ENCODE results near the gene IRF8. TPM values are rescaled to one million over a fixed set of nuclear protein-coding genes. Genes with fewer than 3 reads are reported as not detected.
"Not testable (repeated sequence)": the region's sequence is repeated elsewhere in the genome, so short reads cannot be mapped to it uniquely, and the experiment has no call there.

The IRF8 gene
- total RNA-seq, 1 experiment from 2014 or later, result 29.5 TPM

- Histone ChIP-seq H3K27me3 (replicated peaks; ENCODE audit: control insufficient read depth, insufficient read depth, low read length) (no peaks in the 10 kb centered on the region), H3K4me3 (ENCODE audit: low read depth, low read length) (no peak overlapping the region), H3K9me3 (no peaks in the 10 kb centered on the region), H3K4me1 (peaks cover 5% of the 10 kb centered on the region; the same call in 1 of the 2 replicates), H3K36me3 (ENCODE audit: control insufficient read depth, insufficient read depth, low read length) (no peaks in the 10 kb centered on the region)
- POLR2A ChIA-PET, result no interaction called here
- Mint-ChIP-seq H3K9me3 (ENCODE audit: unreplicated experiment) (peaks cover 13% of the 10 kb centered on the region), H3K27ac (ENCODE audit: unreplicated experiment) (no peak overlapping the region), H3K27me3 (ENCODE audit: insufficient read depth, unreplicated experiment) (no peaks in the 10 kb centered on the region), H3K4me3 (ENCODE audit: unreplicated experiment) (no peak overlapping the region), H3K4me1 (ENCODE audit: low read depth, unreplicated experiment) (no peaks in the 10 kb centered on the region), H3K36me3 (ENCODE audit: insufficient read depth, unreplicated experiment) (no peaks in the 10 kb centered on the region)
- CTCF ChIA-PET, result no interaction called here
- TF ChIP-seq CTCF (IDR thresholded peaks at IDR 0.05; ENCODE audit: insufficient read depth in 1 of 2, low read depth in 1 of 2, low read length in 1 of 2, severe bottlenecking in 1 of 2, unreplicated experiment in 1 of 2), result no peak
- no TSS peak for BruUV-seq (replicated peaks)
- DNase-seq, result no peak
- intact Hi-C loops (cut with micrococcal nuclease; ENCODE audit: unreplicated experiment), result no loop called here
These were observed 43.1 kb downstream of the IRF8 start for GRCh38 chr16:85941863-85942644.

GRCh38 chr16:85942659-85943058 lies 43.7 kb downstream of the IRF8 start:
- H3K4me3 Mint-ChIP-seq (ENCODE audit: unreplicated experiment); H3K27me3 ChIP-seq (replicated peaks; ENCODE audit: control insufficient read depth, insufficient read depth, low read length); BruUV-seq (replicated peaks); DNase-seq; POLR2A ChIA-PET; H3K4me1 ChIP-seq; H3K36me3 Mint-ChIP-seq (ENCODE audit: insufficient read depth, unreplicated experiment); H3K4me3 ChIP-seq (ENCODE audit: low read depth, low read length); H3K36me3 ChIP-seq (ENCODE audit: control insufficient read depth, insufficient read depth, low read length); H3K27ac Mint-ChIP-seq (ENCODE audit: unreplicated experiment); H3K4me1 Mint-ChIP-seq (ENCODE audit: low read depth, unreplicated experiment); H3K27me3 Mint-ChIP-seq (ENCODE audit: insufficient read depth, unreplicated experiment); intact Hi-C loops (cut with micrococcal nuclease; ENCODE audit: unreplicated experiment); H3K9me3 ChIP-seq: not testable (repeated sequence)
- CTCF ChIA-PET, result interaction anchor here (0.5 kb wide), 1 partner anchor 683 kb away, joined by 3 read pairs; no protein-coding TSS in a partner anchor
- peaks cover 13% of the 10 kb centered on the region for H3K9me3 Mint-ChIP-seq (ENCODE audit: unreplicated experiment)

DNA sequence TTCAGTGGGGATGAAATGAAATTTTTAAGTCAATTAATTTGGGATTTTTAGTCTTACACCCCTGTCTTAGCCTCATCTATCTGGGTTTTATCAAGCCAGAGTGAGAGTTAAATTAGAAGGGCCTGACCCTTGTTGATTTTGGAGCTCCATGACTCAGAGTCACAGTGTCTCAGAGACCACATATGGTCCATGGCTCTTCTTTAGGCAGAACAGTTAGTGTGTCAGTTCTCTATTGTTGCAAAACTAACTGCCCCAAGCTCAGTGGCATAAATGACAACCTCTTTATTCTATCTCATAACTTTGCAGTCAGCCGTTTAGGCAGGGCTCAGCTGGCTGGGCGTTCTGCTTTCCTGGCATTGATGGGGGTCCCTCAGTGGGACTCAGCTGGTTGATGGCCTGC lies 44.7 kb downstream of the IRF8 start:
- CTCF ChIA-PET, result no interaction called here
- DNase-seq, result no peak
- H3K4me1 Mint-ChIP-seq (ENCODE audit: low read depth, unreplicated experiment), result no peaks in the 10 kb centered on the region
- Histone ChIP-seq H3K36me3 (ENCODE audit: control insufficient read depth, insufficient read depth, low read length) (no peaks in the 10 kb centered on the region), H3K27me3 (replicated peaks; ENCODE audit: control insufficient read depth, insufficient read depth, low read length) (no peaks in the 10 kb centered on the region), H3K9me3 (no peaks in the 10 kb centered on the region), H3K4me3 (ENCODE audit: low read depth, low read length) (no peak overlapping the region), H3K4me1 (peaks cover 5% of the 10 kb centered on the region; the same call in 1 of the 2 replicates)
- no peaks in the 10 kb centered on the region for H3K27me3 Mint-ChIP-seq (ENCODE audit: insufficient read depth, unreplicated experiment)
- POLR2A ChIA-PET, result no interaction called here
- no peak for TF ChIP-seq CTCF (IDR thresholded peaks at IDR 0.05; ENCODE audit: insufficient read depth in 1 of 2, low read depth in 1 of 2, low read length in 1 of 2, severe bottlenecking in 1 of 2, unreplicated experiment in 1 of 2)
- no peaks in the 10 kb centered on the region for H3K36me3 Mint-ChIP-seq (ENCODE audit: insufficient read depth, unreplicated experiment)
- H3K9me3 Mint-ChIP-seq (ENCODE audit: unreplicated experiment), result peaks cover 13% of the 10 kb centered on the region
- no peak overlapping the region for H3K27ac Mint-ChIP-seq (ENCODE audit: unreplicated experiment)
- intact Hi-C loops (cut with micrococcal nuclease; ENCODE audit: unreplicated experiment), result no loop called here
- BruUV-seq (replicated peaks), result no TSS peak
- H3K4me3 Mint-ChIP-seq (ENCODE audit: unreplicated experiment), result no peak overlapping the region

Measured in Caco-2 (cell line).